Astrocyte (in vitro differentiated cells and primary cell): Measurements from ENCODE around the gene SKAP2. TPM values are rescaled to one million over a fixed set of nuclear protein-coding genes. Genes with fewer than 3 reads are reported as not detected.

Source experiments
- DNase-seq: peaks from one replicate; pipeline ENCODE4 v3.0.0-alpha.2; 2010; ENCODE audit warnings: low read depth
- FAIRE-seq: peaks from 2 replicates; lab custom pipeline; 2011; peaks lifted over from hg19 to GRCh38; lab: Jason Lieb, UNC
- H2AFZ ChIP-seq: 2 replicates; pipeline ENCODE4 v1.6.0; 2012; ENCODE audit warnings: low read depth, low read length, inconsistent platforms
- H3K27ac ChIP-seq: 2 replicates; pipeline ENCODE4 v1.5.1; 2011; ENCODE audit warnings: low read depth, low read length, inconsistent platforms
- H3K27me3 ChIP-seq: 2 replicates; pipeline ENCODE4 v1.6.0; 2011; ENCODE audit warnings: low read length, inconsistent platforms; ENCODE audit not compliant: insufficient read depth
- H3K36me3 ChIP-seq: 2 replicates; pipeline ENCODE4 v1.5.1; 2011; ENCODE audit warnings: low read length, inconsistent platforms; ENCODE audit not compliant: insufficient read depth
- H3K4me1 ChIP-seq: 2 replicates; pipeline ENCODE4 v1.5.1; 2011; ENCODE audit warnings: low read length, inconsistent platforms; ENCODE audit not compliant: insufficient read depth
- H3K4me2 ChIP-seq: 2 replicates; pipeline ENCODE4 v1.6.0; 2012; ENCODE audit warnings: low read length, inconsistent platforms
- H3K4me3 ChIP-seq: 2 replicates; pipeline ENCODE4 v1.5.1; 2011; ENCODE audit warnings: low read depth, mild to moderate bottlenecking, low read length, inconsistent platforms; ENCODE audit not compliant: insufficient read depth
- H3K79me2 ChIP-seq: 2 replicates; pipeline ENCODE4 v1.6.0; 2012; ENCODE audit warnings: mild to moderate bottlenecking, low read length, inconsistent platforms; ENCODE audit not compliant: insufficient read depth
- H3K9ac ChIP-seq: 2 replicates; pipeline ENCODE4 v1.6.0; 2012; ENCODE audit warnings: mild to moderate bottlenecking, low read length, inconsistent platforms
- H3K9me3 ChIP-seq: 2 replicates; pipeline ENCODE4 v1.5.1; 2012; ENCODE audit warnings: low read depth, mild to moderate bottlenecking, low read length, inconsistent platforms; ENCODE audit not compliant: insufficient read depth
- H4K20me1 ChIP-seq: 2 replicates; pipeline ENCODE4 v1.6.0; 2012; ENCODE audit warnings: low read length, inconsistent platforms; ENCODE audit not compliant: insufficient read depth
- H3K27ac Mint-ChIP-seq: one replicate; pipeline ENCODE4 v1.8.0; 2021; ENCODE audit warnings: mild to moderate bottlenecking, mixed read lengths; ENCODE audit not compliant: unreplicated experiment
- H3K27me3 Mint-ChIP-seq: one replicate; pipeline ENCODE4 v1.8.0; 2021; ENCODE audit warnings: low read depth, mixed read lengths; ENCODE audit not compliant: unreplicated experiment
- H3K36me3 Mint-ChIP-seq: one replicate; pipeline ENCODE4 v1.8.0; 2021; ENCODE audit warnings: low read depth, mixed read lengths; ENCODE audit not compliant: unreplicated experiment
- H3K4me1 Mint-ChIP-seq: one replicate; pipeline ENCODE4 v1.8.0; 2021; ENCODE audit warnings: low read depth, mixed read lengths; ENCODE audit not compliant: unreplicated experiment
- H3K4me3 Mint-ChIP-seq: one replicate; pipeline ENCODE4 v1.8.0; 2021; ENCODE audit warnings: mild to moderate bottlenecking, moderate library complexity, mixed read lengths; ENCODE audit not compliant: unreplicated experiment
- H3K9me3 Mint-ChIP-seq: one replicate; pipeline ENCODE4 v1.8.0; 2021; ENCODE audit warnings: mild to moderate bottlenecking, mixed read lengths; ENCODE audit not compliant: unreplicated experiment
- EZH2 ChIP-seq: IDR thresholded peaks from 2 replicates; pipeline ENCODE4 v1.6.1; 2012; ENCODE audit warnings: mild to moderate bottlenecking, low read length, inconsistent platforms; ENCODE audit not compliant: insufficient read depth
- total RNA-seq: library from RNA; stranded (reverse); gene quantifications from 2 replicates; pipeline ENCODE4 v1.2.1, GENCODE V29; 2021
- TF ChIP-seq, protein P1 (sequence below): IDR thresholded peaks from 2 replicates; pipeline ENCODE4 v1.5.1; 2011; ENCODE audit warnings: low read depth, mild to moderate bottlenecking, inconsistent platforms, low read length, moderate library complexity; ENCODE audit not compliant: insufficient read depth

The SKAP2 gene
- total RNA-seq, 1 donor from 2014 or later, result 10.1 TPM

DNA sequence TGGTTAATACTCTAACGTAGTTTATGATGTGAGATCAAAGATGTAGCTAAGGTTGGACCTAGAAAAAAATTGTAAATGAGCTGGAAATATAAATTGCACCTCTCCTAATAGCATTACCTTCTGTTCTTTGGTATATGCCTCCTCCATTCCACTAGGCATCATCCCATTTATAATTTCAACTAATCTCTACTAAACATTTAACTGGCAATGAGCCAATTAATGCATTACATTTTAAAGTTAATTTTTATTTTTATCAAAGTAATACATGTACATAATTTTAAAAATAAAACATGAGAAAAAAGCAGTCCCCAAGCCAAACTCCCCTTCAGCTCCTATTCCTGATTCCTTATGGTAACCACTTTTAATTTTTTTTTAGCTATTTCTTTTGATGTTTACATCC, 35.1 kb upstream of the SKAP2 start:
- no peak overlapping the region for H3K27ac Mint-ChIP-seq

GRCh38 chr7:26898891-26899290, 34.5 kb upstream of the SKAP2 start:
- Histone ChIP-seq H3K4me2 (no peak overlapping the region), H3K27me3 (no peaks in the 10 kb centered on the region), H3K4me1 (no peaks in the 10 kb centered on the region), H4K20me1 (no peaks in the 10 kb centered on the region), H3K79me2 (no peaks in the 10 kb centered on the region), H3K9ac (no peak overlapping the region), H3K27ac (no peak overlapping the region), H3K36me3 (no peaks in the 10 kb centered on the region), H2AFZ (no peak overlapping the region), H3K4me3 (no peak overlapping the region), H3K9me3 (no peaks in the 10 kb centered on the region)
- Mint-ChIP-seq H3K27me3 (peaks cover 5% of the 10 kb centered on the region), H3K27ac (no peak overlapping the region), H3K4me3 (no peak overlapping the region), H3K4me1 (no peaks in the 10 kb centered on the region), H3K36me3 (no peaks in the 10 kb centered on the region), H3K9me3 (no peaks in the 10 kb centered on the region)
- TF ChIP-seq, protein P1, sequence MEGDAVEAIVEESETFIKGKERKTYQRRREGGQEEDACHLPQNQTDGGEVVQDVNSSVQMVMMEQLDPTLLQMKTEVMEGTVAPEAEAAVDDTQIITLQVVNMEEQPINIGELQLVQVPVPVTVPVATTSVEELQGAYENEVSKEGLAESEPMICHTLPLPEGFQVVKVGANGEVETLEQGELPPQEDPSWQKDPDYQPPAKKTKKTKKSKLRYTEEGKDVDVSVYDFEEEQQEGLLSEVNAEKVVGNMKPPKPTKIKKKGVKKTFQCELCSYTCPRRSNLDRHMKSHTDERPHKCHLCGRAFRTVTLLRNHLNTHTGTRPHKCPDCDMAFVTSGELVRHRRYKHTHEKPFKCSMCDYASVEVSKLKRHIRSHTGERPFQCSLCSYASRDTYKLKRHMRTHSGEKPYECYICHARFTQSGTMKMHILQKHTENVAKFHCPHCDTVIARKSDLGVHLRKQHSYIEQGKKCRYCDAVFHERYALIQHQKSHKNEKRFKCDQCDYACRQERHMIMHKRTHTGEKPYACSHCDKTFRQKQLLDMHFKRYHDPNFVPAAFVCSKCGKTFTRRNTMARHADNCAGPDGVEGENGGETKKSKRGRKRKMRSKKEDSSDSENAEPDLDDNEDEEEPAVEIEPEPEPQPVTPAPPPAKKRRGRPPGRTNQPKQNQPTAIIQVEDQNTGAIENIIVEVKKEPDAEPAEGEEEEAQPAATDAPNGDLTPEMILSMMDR, result no peak
- TF ChIP-seq EZH2, result no peak
- FAIRE-seq (no peak), DNase-seq (no peak)

More for the DNA sequence above, 35.1 kb upstream of the SKAP2 start:
- H3K27me3 ChIP-seq, result no peaks in the 10 kb centered on the region
- DNase-seq (no peak), FAIRE-seq (no peak)
- H3K27ac ChIP-seq, result no peak overlapping the region
- no peak overlapping the region for H3K4me2 ChIP-seq
- TF ChIP-seq, protein P1, result no peak
- TF ChIP-seq EZH2, result no peak
- no peaks in the 10 kb centered on the region for H4K20me1 ChIP-seq
- H3K79me2 ChIP-seq, result no peaks in the 10 kb centered on the region
- Mint-ChIP-seq H3K27me3 (peaks cover 5% of the 10 kb centered on the region), H3K4me3 (no peak overlapping the region), H3K9me3 (no peaks in the 10 kb centered on the region), H3K4me1 (no peaks in the 10 kb centered on the region), H3K36me3 (no peaks in the 10 kb centered on the region)
- no peaks in the 10 kb centered on the region for H3K36me3 ChIP-seq
- H3K4me3 ChIP-seq, result no peak overlapping the region
- H3K4me1 ChIP-seq, result no peaks in the 10 kb centered on the region
- no peak overlapping the region for H3K9ac ChIP-seq
- H3K9me3 ChIP-seq, result no peaks in the 10 kb centered on the region
- no peak overlapping the region for H2AFZ ChIP-seq

GRCh38 chr7:26897928-26898327, 33.5 kb upstream of the SKAP2 start:
- no peaks in the 10 kb centered on the region for H3K36me3 Mint-ChIP-seq
- DNase-seq, result no peak
- no peaks in the 10 kb centered on the region for H3K79me2 ChIP-seq
- no peak overlapping the region for H3K9ac ChIP-seq
- H4K20me1 ChIP-seq, result no peaks in the 10 kb centered on the region
- no peaks in the 10 kb centered on the region for H3K36me3 ChIP-seq
- no peak overlapping the region for H2AFZ ChIP-seq
- no peaks in the 10 kb centered on the region for H3K27me3 ChIP-seq
- no peak overlapping the region for H3K27ac ChIP-seq
- no peaks in the 10 kb centered on the region for H3K4me1 Mint-ChIP-seq
- no peak overlapping the region for H3K27ac Mint-ChIP-seq
- H3K4me1 ChIP-seq, result no peaks in the 10 kb centered on the region
- no peak overlapping the region for H3K4me3 ChIP-seq
- no peak for FAIRE-seq
- peaks cover 5% of the 10 kb centered on the region for H3K27me3 Mint-ChIP-seq
- H3K4me2 ChIP-seq, result no peak overlapping the region
- H3K4me3 Mint-ChIP-seq, result no peak overlapping the region
- TF ChIP-seq EZH2, result no peak
- TF ChIP-seq, protein P1, result no peak
- no peaks in the 10 kb centered on the region for H3K9me3 Mint-ChIP-seq
- H3K9me3 ChIP-seq, result no peaks in the 10 kb centered on the region
